HFFc6 (cell line): ENCODE results near the gene MPL. TPM values are rescaled to one million over a fixed set of nuclear protein-coding genes. Genes with fewer than 3 reads are reported as not detected.

ENCODE experiments used
- DNase-seq: peaks from one replicate; pipeline ENCODE4 v3.0.0-alpha.2; 2018
- H3K27ac Mint-ChIP-seq: 2 replicates; pipeline ENCODE4 v1.8.0; 2020; ENCODE audit warnings: mild to moderate bottlenecking, mixed read lengths
- H3K27me3 Mint-ChIP-seq: 2 replicates; pipeline ENCODE4 v1.8.0; 2021; ENCODE audit warnings: mild to moderate bottlenecking, moderate library complexity, mixed read lengths; ENCODE audit not compliant: insufficient read depth
- H3K36me3 Mint-ChIP-seq: 2 replicates; pipeline ENCODE4 v1.8.0; 2021; ENCODE audit warnings: low read depth, mixed read lengths
- H3K4me1 Mint-ChIP-seq: 2 replicates; pipeline ENCODE4 v1.8.0; 2020; ENCODE audit warnings: low read depth, mixed read lengths
- H3K4me3 Mint-ChIP-seq: 2 replicates; pipeline ENCODE4 v1.8.0; 2020; ENCODE audit warnings: mild to moderate bottlenecking, moderate library complexity, mixed read lengths
- H3K9me3 Mint-ChIP-seq: 2 replicates; pipeline ENCODE4 v1.8.0; 2020; ENCODE audit warnings: mild to moderate bottlenecking, mixed read lengths
- CTCF ChIP-seq: fragments of 200-600 bp; sonication (generic); IDR thresholded peaks from 2 replicates; pipeline ENCODE4 v1.5.0; 2021; ENCODE audit warnings: antibody characterized with exemption, mild to moderate bottlenecking
- total RNA-seq, 6 experiments: library from RNA; stranded (reverse); fragmentation: NEBNext Ultra II Directional; extraction: Animal tissue kit (Norgen Biotek cat#: 25700); gene quantifications; 2 replicates in 1 of 6; 3 replicates in 5 of 6; pipeline ENCODE4 v1.2.3, GENCODE V29; 2021

MPL gene
- total RNA-seq, 6 experiments from 2014 or later, result not detected

GRCh38 chr1:43299101-43299500 lies 38.5 kb upstream of the MPL start:
- DNase-seq, result no peak
- Mint-ChIP-seq H3K36me3 (no peaks in the 10 kb centered on the region), H3K4me1 (peaks cover 23% of the 10 kb centered on the region)

GRCh38 chr1:43300378-43301094 lies 37.1 kb upstream of the MPL start, which contains the start of gene TIE1:
Gene TIE1 (plus strand): TSS chr1:43300982. CDS start chr1:43301072, 90 bp downstream.
- Mint-ChIP-seq H3K4me1 (peaks cover 14% of the 10 kb centered on the region), H3K9me3 (no peaks in the 10 kb centered on the region), H3K27me3 (peaks cover 23% of the 10 kb centered on the region), H3K36me3 (no peaks in the 10 kb centered on the region), H3K27ac (no peak within 1 kb of the TSS), H3K4me3 (no peak within 1 kb of the TSS)
- TF ChIP-seq CTCF, result no peak
- no peak for DNase-seq

More at GRCh38 chr1:43299101-43299500, 38.5 kb upstream of the MPL start:
- Mint-ChIP-seq H3K27me3 (peaks cover 15% of the 10 kb centered on the region; the same call in 1 of the 2 replicates), H3K4me3 (no peak overlapping the region), H3K9me3 (no peaks in the 10 kb centered on the region), H3K27ac (no peak overlapping the region)
- no peak for TF ChIP-seq CTCF

GRCh38 chr1:43302201-43302600 lies 35.4 kb upstream of the MPL start:
- Mint-ChIP-seq H3K9me3 (no peaks in the 10 kb centered on the region), H3K27ac (no peak overlapping the region), H3K27me3 (peaks cover 31% of the 10 kb centered on the region), H3K4me3 (no peak overlapping the region), H3K4me1 (peaks cover 6% of the 10 kb centered on the region), H3K36me3 (no peaks in the 10 kb centered on the region)
- no peak for DNase-seq
- TF ChIP-seq CTCF, result no peak

- DNase-seq, result no peak
- no peak overlapping the region for H3K4me3 Mint-ChIP-seq
- peaks cover 36% of the 10 kb centered on the region for H3K27me3 Mint-ChIP-seq
- no peak for TF ChIP-seq CTCF
- no peaks in the 10 kb centered on the region for H3K9me3 Mint-ChIP-seq
- H3K4me1 Mint-ChIP-seq, result peaks cover 6% of the 10 kb centered on the region
- H3K27ac Mint-ChIP-seq, result no peak overlapping the region
- no peaks in the 10 kb centered on the region for H3K36me3 Mint-ChIP-seq
These were observed 34.7 kb upstream of the MPL start for GRCh38 chr1:43302721-43303470.

GRCh38 chr1:43303471-43304313 lies 33.9 kb upstream of the MPL start:
- Mint-ChIP-seq H3K27me3 (peaks cover 37% of the 10 kb centered on the region), H3K4me3 (no peak overlapping the region), H3K36me3 (no peaks in the 10 kb centered on the region), H3K27ac (no peak overlapping the region), H3K4me1 (peaks cover 6% of the 10 kb centered on the region), H3K9me3 (no peaks in the 10 kb centered on the region)
- no peak for TF ChIP-seq CTCF
- DNase-seq, result no peak
